ENCODE data around the gene ZBTB14.

Gene ZBTB14

GRCh38 chr18:5286525-5286924, 9.0 kb downstream of the ZBTB14 start:
- H3K4me3 ChIP-seq (ENCODE audit: low read depth in 1 of 2, low read length in 2 of 2) = no peak overlapping the region
- H3K27ac ChIP-seq (ENCODE audit: low read length) = no peak overlapping the region
- H3K4me1 ChIP-seq (ENCODE audit: control insufficient read depth in 1 of 2, insufficient read depth in 2 of 2, low read length in 2 of 2) = no peaks in the 10 kb centered on the region
- H3K27me3 ChIP-seq (ENCODE audit: low read depth, low read length) = no peaks in the 10 kb centered on the region
- no peaks in the 10 kb centered on the region for H3K9me3 ChIP-seq (ENCODE audit: control insufficient read depth in 1 of 2, low read length in 2 of 2)
- H3K36me3 ChIP-seq (ENCODE audit: control insufficient read depth in 1 of 2, insufficient read depth in 2 of 2, low read length in 2 of 2) = peaks cover 10 to 16% of the 10 kb centered on the region in 2 donors

GRCh38 chr18:5285326-5285725, 10.2 kb downstream of the ZBTB14 start:
- H3K4me1 ChIP-seq (ENCODE audit: control insufficient read depth in 1 of 2, insufficient read depth in 2 of 2, low read length in 2 of 2) = no peaks in the 10 kb centered on the region
- H3K27ac ChIP-seq (ENCODE audit: low read length) = no peak overlapping the region
- H3K4me3 ChIP-seq (ENCODE audit: low read depth in 1 of 2, low read length in 2 of 2) = no peak overlapping the region
- H3K36me3 ChIP-seq (ENCODE audit: control insufficient read depth in 1 of 2, insufficient read depth in 2 of 2, low read length in 2 of 2) = peaks cover 0 to 4% of the 10 kb centered on the region in 2 donors
- no peaks in the 10 kb centered on the region for H3K9me3 ChIP-seq (ENCODE audit: control insufficient read depth in 1 of 2, low read length in 2 of 2)
- H3K27me3 ChIP-seq (ENCODE audit: low read depth, low read length) = no peaks in the 10 kb centered on the region

- no peaks in the 10 kb centered on the region for H3K4me1 ChIP-seq (ENCODE audit: control insufficient read depth in 1 of 2, insufficient read depth in 2 of 2, low read length in 2 of 2)
- H3K27ac ChIP-seq (ENCODE audit: low read length) = no peak overlapping the region
- no peaks in the 10 kb centered on the region for H3K9me3 ChIP-seq (ENCODE audit: control insufficient read depth in 1 of 2, low read length in 2 of 2)
- peaks cover 0 to 3% of the 10 kb centered on the region in 2 donors for H3K36me3 ChIP-seq (ENCODE audit: control insufficient read depth in 1 of 2, insufficient read depth in 2 of 2, low read length in 2 of 2)
- H3K4me3 ChIP-seq (ENCODE audit: low read depth in 1 of 2, low read length in 2 of 2) = no peak overlapping the region
- H3K27me3 ChIP-seq (ENCODE audit: low read depth, low read length) = no peaks in the 10 kb centered on the region
These were observed 10.7 kb downstream of the ZBTB14 start for GRCh38 chr18:5284808-5285207.

- Histone ChIP-seq H3K27ac (ENCODE audit: low read length) (no peak overlapping the region), H3K4me3 (ENCODE audit: low read depth in 1 of 2, low read length in 2 of 2) (no peak overlapping the region), H3K9me3 (ENCODE audit: control insufficient read depth in 1 of 2, low read length in 2 of 2) (no peaks in the 10 kb centered on the region)
These were observed 12.8 kb downstream of the ZBTB14 start for GRCh38 chr18:5282770-5283169.

GRCh38 chr18:5276947-5277346, 18.6 kb downstream of the ZBTB14 start:
- peaks cover 0 to 2% of the 10 kb centered on the region in 2 donors for H3K9me3 ChIP-seq (ENCODE audit: control insufficient read depth in 1 of 2, low read length in 2 of 2)
- H3K4me1 ChIP-seq (ENCODE audit: control insufficient read depth in 1 of 2, insufficient read depth in 2 of 2, low read length in 2 of 2) = no peaks in the 10 kb centered on the region
- H3K36me3 ChIP-seq (ENCODE audit: control insufficient read depth in 1 of 2, insufficient read depth in 2 of 2, low read length in 2 of 2) = no peaks in the 10 kb centered on the region
- no peak overlapping the region for H3K4me3 ChIP-seq (ENCODE audit: low read depth in 1 of 2, low read length in 2 of 2)
- no peaks in the 10 kb centered on the region for H3K27me3 ChIP-seq (ENCODE audit: low read depth, low read length)
- no peak overlapping the region for H3K27ac ChIP-seq (ENCODE audit: low read length)

More at GRCh38 chr18:5282770-5283169, 12.8 kb downstream of the ZBTB14 start:
- H3K36me3 ChIP-seq (ENCODE audit: control insufficient read depth in 1 of 2, insufficient read depth in 2 of 2, low read length in 2 of 2) = no peaks in the 10 kb centered on the region
- H3K27me3 ChIP-seq (ENCODE audit: low read depth, low read length) = no peaks in the 10 kb centered on the region
- H3K4me1 ChIP-seq (ENCODE audit: control insufficient read depth in 1 of 2, insufficient read depth in 2 of 2, low read length in 2 of 2) = no peaks in the 10 kb centered on the region

- Histone ChIP-seq H3K4me3 (ENCODE audit: low read depth in 1 of 2, low read length in 2 of 2) (no peak overlapping the region), H3K9me3 (ENCODE audit: control insufficient read depth in 1 of 2, low read length in 2 of 2) (peaks cover 0 to 2% of the 10 kb centered on the region in 2 donors), H3K4me1 (ENCODE audit: control insufficient read depth in 1 of 2, insufficient read depth in 2 of 2, low read length in 2 of 2) (no peaks in the 10 kb centered on the region), H3K27ac (ENCODE audit: low read length) (no peak overlapping the region), H3K27me3 (ENCODE audit: low read depth, low read length) (no peaks in the 10 kb centered on the region), H3K36me3 (ENCODE audit: control insufficient read depth in 1 of 2, insufficient read depth in 2 of 2, low read length in 2 of 2) (no peaks in the 10 kb centered on the region)
These were observed 19.7 kb downstream of the ZBTB14 start for GRCh38 chr18:5275872-5276271.

GRCh38 chr18:5268874-5269273, 26.7 kb downstream of the ZBTB14 start:
- H3K9me3 ChIP-seq (ENCODE audit: control insufficient read depth in 1 of 2, low read length in 2 of 2) = peaks cover 0 to 10% of the 10 kb centered on the region in 2 donors
- no peaks in the 10 kb centered on the region for H3K4me1 ChIP-seq (ENCODE audit: control insufficient read depth in 1 of 2, insufficient read depth in 2 of 2, low read length in 2 of 2)
- no peaks in the 10 kb centered on the region for H3K27me3 ChIP-seq (ENCODE audit: low read depth, low read length)
- no peak overlapping the region for H3K27ac ChIP-seq (ENCODE audit: low read length)
- H3K36me3 ChIP-seq (ENCODE audit: control insufficient read depth in 1 of 2, insufficient read depth in 2 of 2, low read length in 2 of 2) = no peaks in the 10 kb centered on the region
- H3K4me3 ChIP-seq (ENCODE audit: low read depth in 1 of 2, low read length in 2 of 2) = no peak overlapping the region

- Histone ChIP-seq H3K9me3 (ENCODE audit: control insufficient read depth in 1 of 2, low read length in 2 of 2) (peaks cover 0 to 8% of the 10 kb centered on the region in 2 donors), H3K4me1 (ENCODE audit: control insufficient read depth in 1 of 2, insufficient read depth in 2 of 2, low read length in 2 of 2) (no peaks in the 10 kb centered on the region), H3K27ac (ENCODE audit: low read length) (no peak overlapping the region), H3K36me3 (ENCODE audit: control insufficient read depth in 1 of 2, insufficient read depth in 2 of 2, low read length in 2 of 2) (no peaks in the 10 kb centered on the region), H3K27me3 (ENCODE audit: low read depth, low read length) (no peaks in the 10 kb centered on the region), H3K4me3 (ENCODE audit: low read depth in 1 of 2, low read length in 2 of 2) (no peak overlapping the region)
These were observed 28.8 kb downstream of the ZBTB14 start for GRCh38 chr18:5266721-5267120.

GRCh38 chr18:5253910-5254309, 41.6 kb downstream of the ZBTB14 start:
- no peaks in the 10 kb centered on the region for H3K9me3 ChIP-seq (ENCODE audit: control insufficient read depth in 1 of 2, low read length in 2 of 2)
- H3K27ac ChIP-seq (ENCODE audit: low read length) = no peak overlapping the region
- H3K4me1 ChIP-seq (ENCODE audit: control insufficient read depth in 1 of 2, insufficient read depth in 2 of 2, low read length in 2 of 2) = no peaks in the 10 kb centered on the region
- no peak overlapping the region for H3K4me3 ChIP-seq (ENCODE audit: low read depth in 1 of 2, low read length in 2 of 2)
- H3K27me3 ChIP-seq (ENCODE audit: low read depth, low read length) = no peaks in the 10 kb centered on the region
- H3K36me3 ChIP-seq (ENCODE audit: control insufficient read depth in 1 of 2, insufficient read depth in 2 of 2, low read length in 2 of 2) = no peaks in the 10 kb centered on the region

GRCh38 chr18:5251117-5251516, 44.4 kb downstream of the ZBTB14 start:
- Histone ChIP-seq H3K4me1 (ENCODE audit: control insufficient read depth in 1 of 2, insufficient read depth in 2 of 2, low read length in 2 of 2) (no peaks in the 10 kb centered on the region), H3K36me3 (ENCODE audit: control insufficient read depth in 1 of 2, insufficient read depth in 2 of 2, low read length in 2 of 2) (no peaks in the 10 kb centered on the region), H3K9me3 (ENCODE audit: control insufficient read depth in 1 of 2, low read length in 2 of 2) (no peaks in the 10 kb centered on the region), H3K27ac (ENCODE audit: low read length) (no peak overlapping the region), H3K27me3 (ENCODE audit: low read depth, low read length) (no peaks in the 10 kb centered on the region), H3K4me3 (ENCODE audit: low read depth in 1 of 2, low read length in 2 of 2) (no peak overlapping the region)

- Histone ChIP-seq H3K27me3 (ENCODE audit: low read depth, low read length) (no peaks in the 10 kb centered on the region), H3K9me3 (ENCODE audit: control insufficient read depth in 1 of 2, low read length in 2 of 2) (no peaks in the 10 kb centered on the region), H3K4me1 (ENCODE audit: control insufficient read depth in 1 of 2, insufficient read depth in 2 of 2, low read length in 2 of 2) (no peaks in the 10 kb centered on the region), H3K36me3 (ENCODE audit: control insufficient read depth in 1 of 2, insufficient read depth in 2 of 2, low read length in 2 of 2) (no peaks in the 10 kb centered on the region), H3K27ac (ENCODE audit: low read length) (no peak overlapping the region), H3K4me3 (ENCODE audit: low read depth in 1 of 2, low read length in 2 of 2) (no peak overlapping the region)
These were observed 44.9 kb downstream of the ZBTB14 start for GRCh38 chr18:5250603-5251002.

- Histone ChIP-seq H3K4me1 (ENCODE audit: control insufficient read depth in 1 of 2, insufficient read depth in 2 of 2, low read length in 2 of 2) (peaks cover 0 to 12% of the 10 kb centered on the region in 2 donors), H3K27me3 (ENCODE audit: low read depth, low read length) (no peaks in the 10 kb centered on the region), H3K36me3 (ENCODE audit: control insufficient read depth in 1 of 2, insufficient read depth in 2 of 2, low read length in 2 of 2) (peaks cover 5 to 35% of the 10 kb centered on the region in 2 donors), H3K4me3 (ENCODE audit: low read depth in 1 of 2, low read length in 2 of 2) (no peak overlapping the region), H3K27ac (ENCODE audit: low read length) (no peak overlapping the region), H3K9me3 (ENCODE audit: control insufficient read depth in 1 of 2, low read length in 2 of 2) (no peaks in the 10 kb centered on the region)
These were observed 50.6 kb downstream of the ZBTB14 start for GRCh38 chr18:5244941-5245340.

All from muscle layer of duodenum (tissue), 2 donors.